Measurements from ENCODE around the gene SNCAIP. TPM values are rescaled to one million over a fixed set of nuclear protein-coding genes. Genes with fewer than 3 reads are reported as not detected.

SNCAIP gene
- total RNA-seq, 1 experiment from 2014 or later = 3.0 TPM

DNA sequence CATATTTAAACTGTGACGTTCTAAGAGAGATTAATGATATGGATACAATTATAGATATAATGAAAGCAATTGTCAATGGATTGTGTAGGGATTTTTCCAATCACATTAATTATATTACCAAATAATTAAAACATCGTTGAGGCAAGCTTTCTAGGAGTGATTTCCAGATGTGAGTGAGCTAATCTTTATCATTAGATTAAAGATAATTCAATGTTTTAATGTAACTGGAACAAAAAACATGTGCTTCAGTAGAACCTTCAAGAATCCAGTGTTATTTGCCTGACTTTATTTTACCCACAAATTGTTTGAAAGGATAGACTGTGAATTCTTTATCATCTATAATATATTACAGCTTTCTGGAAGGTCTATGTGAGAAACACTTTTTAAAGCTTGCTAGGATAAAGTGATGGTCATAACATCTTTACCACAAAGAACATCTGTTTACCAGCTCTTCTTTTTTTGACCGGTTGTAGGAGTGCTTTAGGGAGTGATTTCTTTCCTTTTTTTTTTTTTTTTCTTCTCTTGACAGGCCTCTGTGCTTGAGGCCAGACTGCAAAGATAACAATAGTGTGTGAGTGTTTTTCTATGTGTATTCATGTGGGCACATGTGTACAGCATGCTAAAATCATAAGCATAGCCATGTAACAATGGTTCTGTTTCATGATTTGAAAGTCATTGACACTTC is 35.0 kb downstream of the SNCAIP start:
- H3K4ac ChIP-seq (ENCODE audit: low read depth, low read length) = no peak overlapping the region
- H3K4me3 Mint-ChIP-seq = no peak overlapping the region
- no peak overlapping the region for H2BK120ac ChIP-seq (ENCODE audit: low read depth, low read length, poor library complexity, severe bottlenecking)
- no peak overlapping the region for H4K91ac ChIP-seq (ENCODE audit: insufficient read length, low read depth, low read length)
- no peak overlapping the region for H3K27ac ChIP-seq (ENCODE audit: insufficient read length, low read depth, low read length)
- no peak overlapping the region for H2AFZ ChIP-seq (ENCODE audit: low read length)
- no peaks in the 10 kb centered on the region for H3K27me3 ChIP-seq (ENCODE audit: insufficient read depth, low read length)
- H2AK5ac ChIP-seq (ENCODE audit: insufficient read length, low read length) = no peak overlapping the region
- no peaks in the 10 kb centered on the region for H4K20me1 ChIP-seq (ENCODE audit: control insufficient read depth, insufficient read depth, insufficient read length)
- no peak overlapping the region for H2BK5ac ChIP-seq (ENCODE audit: insufficient read length, low read length)
- no peak overlapping the region for H3K4me2 ChIP-seq (ENCODE audit: insufficient read depth, insufficient read length, low read length)
- no peaks in the 10 kb centered on the region; a peak in 1 of 7 replicates for H3K36me3 Mint-ChIP-seq (ENCODE audit: insufficient read depth in 1 of 3, low read depth in 3 of 3)
- H3K14ac ChIP-seq (ENCODE audit: insufficient read depth, low read length) = no peak overlapping the region
- DNase-seq = no peak
- no peaks in the 10 kb centered on the region for H3K9me3 ChIP-seq (ENCODE audit: control insufficient read depth, low read depth, low read length)
- peaks cover 3% of the 10 kb centered on the region for H3K4me1 ChIP-seq (ENCODE audit: insufficient read depth, low read length)
- H3K56ac ChIP-seq (ENCODE audit: insufficient read length, low read depth, low read length) = no peak overlapping the region
- H2BK20ac ChIP-seq (ENCODE audit: low read depth, low read length, poor library complexity, severe bottlenecking) = no peak overlapping the region
- H2BK15ac ChIP-seq (ENCODE audit: low read depth, low read length) = no peak overlapping the region
- peaks cover 8 to 10% of the 10 kb centered on the region in 2 experiments for H3K4me1 Mint-ChIP-seq
- H3K27ac Mint-ChIP-seq = peak overlapping the region in 1 of 3 experiments; percentile 68; a peak in 1 of 7 replicates
- no peaks in the 10 kb centered on the region for H3K79me1 ChIP-seq (ENCODE audit: insufficient read depth, low read depth, low read length, poor library complexity, severe bottlenecking)
- no peak overlapping the region for H3K18ac ChIP-seq (ENCODE audit: insufficient read length, low read depth, low read length)
- no CpG with 5 or more reads among the region's 3 CpGs for WGBS (ENCODE audit: extremely low coverage, insufficient read length, low lambda C conversion rate)
- no peaks in the 10 kb centered on the region for H3K27me3 Mint-ChIP-seq (ENCODE audit: low read depth)
- H3K9me3 Mint-ChIP-seq = no peaks in the 10 kb centered on the region
- H4K8ac ChIP-seq (replicated peaks; ENCODE audit: insufficient read length, low read depth, low read length) = no peak overlapping the region
- no peak overlapping the region for H3K9ac ChIP-seq (ENCODE audit: extremely low read depth, insufficient read length, low read length)
- H4K5ac ChIP-seq (ENCODE audit: insufficient read length, low read depth, low read length) = no peak overlapping the region
- H3K23me2 ChIP-seq (ENCODE audit: insufficient read length, low read depth, low read length, poor library complexity, severe bottlenecking) = no peaks in the 10 kb centered on the region
- no peak overlapping the region for H3K23ac ChIP-seq (ENCODE audit: insufficient read length, low read depth, low read length)
- H2BK12ac ChIP-seq (ENCODE audit: insufficient read length, low read depth, low read length) = no peak overlapping the region
- no peak overlapping the region for H3T11ph ChIP-seq (ENCODE audit: low read length)
- TF ChIP-seq, protein P1, sequence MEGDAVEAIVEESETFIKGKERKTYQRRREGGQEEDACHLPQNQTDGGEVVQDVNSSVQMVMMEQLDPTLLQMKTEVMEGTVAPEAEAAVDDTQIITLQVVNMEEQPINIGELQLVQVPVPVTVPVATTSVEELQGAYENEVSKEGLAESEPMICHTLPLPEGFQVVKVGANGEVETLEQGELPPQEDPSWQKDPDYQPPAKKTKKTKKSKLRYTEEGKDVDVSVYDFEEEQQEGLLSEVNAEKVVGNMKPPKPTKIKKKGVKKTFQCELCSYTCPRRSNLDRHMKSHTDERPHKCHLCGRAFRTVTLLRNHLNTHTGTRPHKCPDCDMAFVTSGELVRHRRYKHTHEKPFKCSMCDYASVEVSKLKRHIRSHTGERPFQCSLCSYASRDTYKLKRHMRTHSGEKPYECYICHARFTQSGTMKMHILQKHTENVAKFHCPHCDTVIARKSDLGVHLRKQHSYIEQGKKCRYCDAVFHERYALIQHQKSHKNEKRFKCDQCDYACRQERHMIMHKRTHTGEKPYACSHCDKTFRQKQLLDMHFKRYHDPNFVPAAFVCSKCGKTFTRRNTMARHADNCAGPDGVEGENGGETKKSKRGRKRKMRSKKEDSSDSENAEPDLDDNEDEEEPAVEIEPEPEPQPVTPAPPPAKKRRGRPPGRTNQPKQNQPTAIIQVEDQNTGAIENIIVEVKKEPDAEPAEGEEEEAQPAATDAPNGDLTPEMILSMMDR (conservative IDR thresholded peaks at IDR 0.05) = no peak
- no peaks in the 10 kb centered on the region for H3K79me2 ChIP-seq (ENCODE audit: insufficient read depth, low read length)
